H7 (cell line): ENCODE results near the gene RHOXF1. TPM values are rescaled to one million over a fixed set of nuclear protein-coding genes. Genes with fewer than 3 reads are reported as not detected.
"Not testable (repeated sequence)": the region's sequence is repeated elsewhere in the genome, so short reads cannot be mapped to it uniquely, and the experiment has no call there.

Experiments
- DNase-seq: peaks from one replicate; pipeline ENCODE4 v3.0.0; 2012
- H3K27me3 ChIP-seq: 2 replicates; pipeline ENCODE4 v1.6.0; 2011; ENCODE audit warnings: mild to moderate bottlenecking, low read length; ENCODE audit not compliant: control insufficient read depth, insufficient read depth
- H3K36me3 ChIP-seq: replicated peaks from 2 replicates; pipeline ENCODE4 v1.5.1; 2011; ENCODE audit warnings: low read length; ENCODE audit not compliant: control insufficient read depth, insufficient read depth
- H3K4me3 ChIP-seq: 2 replicates; pipeline ENCODE4 v1.5.1; 2011; ENCODE audit warnings: low read depth, mild to moderate bottlenecking, control low read depth, low read length, moderate library complexity; ENCODE audit not compliant: insufficient read depth
- total RNA-seq: library from RNA; depleted of rRNA; stranded (reverse); fragments of >200 nt; shearing (Covaris generic); gene quantifications from 2 replicates; pipeline ENCODE4 v1.2.3, GENCODE V29; 2014; rRNA removed

RHOXF1 gene
- total RNA-seq, 1 experiment from 2014 or later, result not detected

GRCh38 chrX:120120223-120120622, 4.5 kb upstream of the RHOXF1 start:
- no peak for DNase-seq
- H3K36me3 ChIP-seq, result no peaks in the 10 kb centered on the region
- H3K27me3 ChIP-seq, result no peaks in the 10 kb centered on the region
- H3K4me3 ChIP-seq, result no peak overlapping the region

DNA sequence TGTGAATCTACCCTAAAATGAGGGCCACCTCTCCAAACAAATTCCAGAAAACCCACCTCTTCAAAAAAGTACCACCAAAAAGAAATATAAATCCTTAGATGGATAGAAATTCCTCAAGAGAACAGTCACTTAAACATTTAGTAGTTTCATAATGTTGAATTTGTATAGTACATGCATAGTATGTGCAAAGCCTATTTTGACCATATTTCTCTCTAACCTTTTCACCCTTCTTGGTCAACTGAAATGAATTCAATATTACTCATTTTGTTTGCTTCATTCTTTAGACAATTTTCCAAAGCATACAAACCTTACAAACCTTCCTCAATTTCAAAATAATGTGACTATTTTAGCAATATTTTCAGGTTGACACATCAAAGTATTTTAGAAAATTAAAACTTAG, 4.1 kb downstream of the RHOXF1 start:
- no peaks in the 10 kb centered on the region for H3K36me3 ChIP-seq
- DNase-seq, result no peak
- H3K27me3 ChIP-seq, result no peaks in the 10 kb centered on the region
- H3K4me3 ChIP-seq, result no peak overlapping the region

DNA sequence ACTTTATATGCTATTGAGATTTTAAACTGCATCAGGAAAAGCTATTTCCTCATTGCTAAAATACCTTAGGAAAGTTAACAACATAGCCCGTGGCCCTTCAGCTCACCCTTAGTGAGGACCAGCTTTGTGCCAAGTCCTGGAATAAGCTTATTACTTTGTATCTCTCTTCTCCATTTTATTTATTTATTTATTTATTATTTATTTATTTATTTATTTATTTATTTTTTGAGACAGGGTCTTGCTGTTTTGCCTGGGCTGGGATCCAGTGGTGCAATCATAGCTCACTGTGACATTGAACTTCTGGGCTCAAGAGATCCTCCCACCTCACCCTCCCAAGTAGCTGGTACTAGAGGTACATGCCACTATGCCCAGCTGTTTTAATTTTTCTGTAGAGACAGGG, 6.3 kb downstream of the RHOXF1 start:
- Histone ChIP-seq H3K27me3 (no peaks in the 10 kb centered on the region), H3K4me3 (no peak overlapping the region), H3K36me3 (no peaks in the 10 kb centered on the region)
- DNase-seq, result no peak

- not testable (repeated sequence) for DNase-seq, H3K36me3 ChIP-seq, H3K27me3 ChIP-seq, H3K4me3 ChIP-seq
Observed at GRCh38 chrX:120104707-120105106, 11.0 kb downstream of the RHOXF1 start.

DNA sequence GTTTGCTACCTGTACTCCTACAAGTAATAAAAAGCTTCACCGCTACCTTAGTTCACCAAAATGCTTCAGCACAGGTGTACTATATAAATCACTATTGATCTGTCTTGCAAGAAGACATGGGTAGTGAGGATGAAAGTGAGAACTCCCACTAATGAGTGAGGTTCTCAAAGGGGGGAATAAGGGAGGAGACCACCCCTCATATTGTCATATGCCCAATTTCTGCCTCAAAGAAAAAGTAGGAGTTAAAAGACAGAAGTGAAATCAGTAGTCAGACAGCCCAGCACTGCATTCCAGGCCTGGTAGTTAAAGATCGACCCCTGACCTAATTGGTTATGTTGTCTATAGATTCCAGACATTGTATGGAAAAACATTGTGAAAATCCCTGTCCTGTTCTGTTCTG, 14.7 kb downstream of the RHOXF1 start:
- H3K27me3 ChIP-seq, DNase-seq, H3K36me3 ChIP-seq, H3K4me3 ChIP-seq: not testable (repeated sequence)

DNA sequence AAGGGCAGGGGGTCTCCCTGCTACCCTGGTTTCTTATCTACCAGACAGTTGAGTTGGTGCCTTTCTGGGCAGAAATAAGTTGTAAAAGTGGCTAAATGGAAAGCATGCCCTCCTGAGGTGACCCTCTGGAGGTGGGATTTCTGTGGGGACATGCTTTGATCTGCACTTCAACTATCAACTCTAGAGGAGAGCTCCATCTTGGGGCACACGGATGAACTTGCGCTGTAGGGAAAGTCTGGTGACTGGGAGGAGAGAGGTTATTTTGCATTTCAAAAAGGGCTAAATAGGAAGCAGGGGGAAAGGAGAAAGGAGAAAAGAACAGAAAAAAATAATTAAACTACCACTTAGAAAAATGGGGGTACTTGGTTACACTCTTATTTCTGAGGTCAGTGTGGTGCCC, 25.5 kb downstream of the RHOXF1 start:
- H3K36me3 ChIP-seq, result no peaks in the 10 kb centered on the region
- DNase-seq, result peak; percentile 73
- no peaks in the 10 kb centered on the region for H3K27me3 ChIP-seq
- H3K4me3 ChIP-seq, result no peak overlapping the region

- Histone ChIP-seq H3K27me3 (no peaks in the 10 kb centered on the region), H3K4me3 (no peak overlapping the region), H3K36me3 (no peaks in the 10 kb centered on the region)
- no peak for DNase-seq
Observed at GRCh38 chrX:120087289-120088017, 28.3 kb downstream of the RHOXF1 start.

- H3K27me3 ChIP-seq, DNase-seq, H3K36me3 ChIP-seq, H3K4me3 ChIP-seq: not testable (repeated sequence)
Observed at GRCh38 chrX:120085553-120086185, 30.0 kb downstream of the RHOXF1 start.

DNA sequence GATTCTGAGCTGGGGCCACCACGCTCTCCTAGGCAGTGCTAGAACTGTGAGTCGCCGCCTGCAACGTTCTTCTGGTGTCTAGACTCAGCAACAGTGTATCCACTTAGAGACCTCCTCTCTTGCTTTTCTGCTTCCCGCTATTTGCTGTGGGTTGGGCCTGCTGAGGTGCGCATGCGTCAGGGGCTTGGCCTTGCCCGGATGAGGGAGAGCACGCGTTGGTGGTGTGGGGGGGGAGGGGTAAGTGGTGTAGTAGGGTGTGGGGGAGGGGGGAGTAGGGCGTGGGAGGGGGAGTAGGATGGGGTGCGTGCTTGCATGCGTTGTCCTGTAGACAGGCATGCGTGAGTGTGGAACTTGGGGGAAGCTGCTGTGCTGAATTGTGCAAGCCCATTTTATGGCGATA, 38.1 kb downstream of the RHOXF1 start, which contains the start of gene RHOXF2B:
RHOXF2B (minus strand) TSS at position 101 of the 400 bp plus-strand sequence. CDS start 138 bp downstream, outside the sequence.
- not testable (repeated sequence) for H3K4me3 ChIP-seq, DNase-seq, H3K36me3 ChIP-seq

GRCh38 chrX:120066169-120066568, 49.5 kb downstream of the RHOXF1 start:
- H3K4me3 ChIP-seq, DNase-seq, H3K27me3 ChIP-seq, H3K36me3 ChIP-seq: not testable (repeated sequence)

More for the DNA sequence above, 38.1 kb downstream of the RHOXF1 start, which contains the start of gene RHOXF2B:
- H3K27me3 ChIP-seq, result not testable (repeated sequence)

Other genes starting within 250 kb of the RHOXF1 start
- gene RNF113A, start 244.2 kb downstream of the RHOXF1 start, total RNA-seq, result 15.4 and 16.2 TPM in 2 replicates
- 73.1 and 79.1 TPM in 2 replicates for gene NDUFA1, start 244.1 kb downstream of the RHOXF1 start, total RNA-seq
- gene AKAP14, start 220.0 kb downstream of the RHOXF1 start, total RNA-seq, result not detected in 2 replicates
- gene NKAP, start 172.2 kb downstream of the RHOXF1 start, total RNA-seq, result 4.8 and 5.5 TPM in 2 replicates
- not detected in 2 replicates for gene RHOXF2B, start 38.2 kb downstream of the RHOXF1 start, total RNA-seq
- gene RHOXF2, start 42.7 kb upstream of the RHOXF1 start, total RNA-seq, result not detected in 2 replicates
- gene ZBTB33, start 134.9 kb upstream of the RHOXF1 start, total RNA-seq, result 12.8 and 13.6 TPM in 2 replicates
- gene TMEM255A, start 195.5 kb upstream of the RHOXF1 start, total RNA-seq, result 0.44 and 0.94 TPM in 2 replicates
- gene ATP1B4, start 246.2 kb upstream of the RHOXF1 start, total RNA-seq, result not detected in 2 replicates